GM23338 (cell line): ENCODE measurements around the gene ZNF697. TPM values are rescaled to one million over a fixed set of nuclear protein-coding genes. Genes with fewer than 3 reads are reported as not detected.

Experiments used
- ATAC-seq: fragments of 200-7000 bp; cut with Tn5 transposase; 3 replicates; pipeline ENCODE4 v1.9.1; 2020
- DNase-seq: peaks from one replicate; pipeline ENCODE4 v3.0.0-alpha.2; 2015; ENCODE audit warnings: low spot score
- H2AFZ ChIP-seq: fragments of 200-600 bp; sonication (generic); 2 replicates; pipeline ENCODE4 v1.8.0; 2016; ENCODE audit warnings: antibody characterized with exemption, mild to moderate bottlenecking, moderate library complexity
- H3F3A ChIP-seq: fragments of 200-600 bp; sonication (generic); replicated peaks from 2 replicates; pipeline ENCODE4 v1.8.0; 2017; ENCODE audit warnings: antibody characterized with exemption, mixed run types, low read depth
- H3K27ac ChIP-seq: fragments of 200-600 bp; sonication (generic); 2 replicates; pipeline ENCODE4 v1.6.1; 2016; ENCODE audit warnings: low read depth
- H3K27me3 ChIP-seq: fragments of 200-600 bp; sonication (generic); 2 replicates; pipeline ENCODE4 v1.8.0; 2016; ENCODE audit warnings: mild to moderate bottlenecking, mixed run types, moderate library complexity; ENCODE audit not compliant: insufficient read depth
- H3K36me3 ChIP-seq: fragments of 200-600 bp; sonication (generic); 2 replicates; pipeline ENCODE4 v1.8.0; 2016; ENCODE audit warnings: mild to moderate bottlenecking; ENCODE audit not compliant: insufficient read depth
- H3K4me1 ChIP-seq: fragments of 200-600 bp; sonication (generic); 2 replicates; pipeline ENCODE4 v1.8.0; 2016; ENCODE audit warnings: mild to moderate bottlenecking, moderate library complexity; ENCODE audit not compliant: insufficient read depth
- H3K4me2 ChIP-seq: fragments of 200-600 bp; sonication (generic); 2 replicates; pipeline ENCODE4 v1.7.1; 2017; ENCODE audit warnings: mixed run types
- H3K4me3 ChIP-seq: fragments of 200-600 bp; sonication (generic); 2 replicates; pipeline ENCODE4 v1.6.1; 2016; ENCODE audit warnings: mixed run types
- H3K79me2 ChIP-seq: fragments of 200-600 bp; sonication (generic); replicated peaks from 2 replicates; pipeline ENCODE4 v1.8.0; 2017; ENCODE audit warnings: mild to moderate bottlenecking; ENCODE audit not compliant: insufficient read depth
- H3K9me2 ChIP-seq: fragments of 200-600 bp; sonication (generic); 2 replicates; pipeline ENCODE4 v1.8.0; 2017; ENCODE audit not compliant: insufficient read depth
- H4K20me1 ChIP-seq: fragments of 200-600 bp; sonication (generic); replicated peaks from 2 replicates; pipeline ENCODE4 v1.8.0; 2017; ENCODE audit warnings: mild to moderate bottlenecking; ENCODE audit not compliant: insufficient read depth
- H3K27ac Mint-ChIP-seq: 2 replicates; pipeline ENCODE4 v1.8.0; 2020; ENCODE audit warnings: inconsistent platforms, mild to moderate bottlenecking, moderate library complexity, mixed read lengths
- H3K27me3 Mint-ChIP-seq: 3 replicates; pipeline ENCODE4 v1.8.0; 2022; ENCODE audit warnings: low read depth, mild to moderate bottlenecking, moderate library complexity, mixed read lengths, inconsistent platforms; ENCODE audit not compliant: insufficient read depth, poor library complexity
- H3K36me3 Mint-ChIP-seq: 3 replicates; pipeline ENCODE4 v1.8.0; 2021; ENCODE audit warnings: low read depth, mild to moderate bottlenecking, inconsistent platforms, moderate library complexity, mixed read lengths
- H3K4me1 Mint-ChIP-seq: 3 replicates; pipeline ENCODE4 v1.8.0; 2020; ENCODE audit warnings: mild to moderate bottlenecking, inconsistent platforms, mixed read lengths
- H3K4me3 Mint-ChIP-seq: 3 replicates; pipeline ENCODE4 v1.8.0; 2021; ENCODE audit warnings: moderate library complexity, mild to moderate bottlenecking, inconsistent platforms, mixed read lengths
- H3K9me3 Mint-ChIP-seq: 3 replicates; pipeline ENCODE4 v1.8.0; 2020; ENCODE audit warnings: moderate library complexity, mild to moderate bottlenecking, inconsistent platforms, mixed read lengths
- CREB1 ChIP-seq: fragments of 250-450 bp; sonication (Bioruptor Pico); IDR thresholded peaks from 2 replicates; pipeline ENCODE4 v1.5.0; 2020; ENCODE audit warnings: low read depth, mild to moderate bottlenecking, moderate library complexity
- CTCF ChIP-seq, 2 experiments: fragments of 200-600 bp in 1 of 2; sonication (generic) in 1 of 2; conservative IDR thresholded peaks; 2 replicates each; pipeline versions ENCODE4 v1.5.1 to v1.6.1; 2016 to 2017; ENCODE audit warnings: antibody characterized with exemption in 2 of 2, low read depth in 2 of 2, mild to moderate bottlenecking in 2 of 2, moderate library complexity in 1 of 2
- ETS1 ChIP-seq: IDR thresholded peaks from 2 replicates; pipeline ENCODE4 v1.6.1; 2016; ENCODE audit warnings: antibody characterized with exemption
- EZH2 ChIP-seq: fragments of 200-600 bp; sonication (generic); IDR thresholded peaks from one replicate; pipeline ENCODE4 v1.8.0; 2017; ENCODE audit warnings: antibody characterized with exemption, mild to moderate bottlenecking, low read depth; ENCODE audit not compliant: unreplicated experiment
- EZH2phosphoT487 ChIP-seq: fragments of 200-600 bp; sonication (generic); IDR thresholded peaks from one replicate; pipeline ENCODE4 v1.8.1; 2018; ENCODE audit warnings: antibody characterized with exemption; ENCODE audit not compliant: unreplicated experiment
- JUNB ChIP-seq: IDR thresholded peaks from one replicate; pipeline ENCODE4 v1.6.1; 2016; ENCODE audit warnings: antibody characterized with exemption; ENCODE audit not compliant: unreplicated experiment
- NANOG ChIP-seq: IDR thresholded peaks from 2 replicates; pipeline ENCODE4 v1.6.1; 2016; ENCODE audit warnings: antibody characterized with exemption, borderline replicate concordance
- REST ChIP-seq: IDR thresholded peaks from one replicate; pipeline ENCODE4 v1.6.1; 2018; ENCODE audit warnings: antibody characterized with exemption; ENCODE audit not compliant: unreplicated experiment
- STAT1 ChIP-seq: IDR thresholded peaks from one replicate; pipeline ENCODE4 v1.6.1; 2016; ENCODE audit warnings: antibody characterized with exemption; ENCODE audit not compliant: unreplicated experiment
- ZNF331 ChIP-seq: fragments of 250-450 bp; sonication (Bioruptor Pico); IDR thresholded peaks from 2 replicates; pipeline ENCODE4 v1.5.0; 2020; ENCODE audit warnings: low read depth, mild to moderate bottlenecking, moderate library complexity
- ZNF462 ChIP-seq: fragments of 250-450 bp; sonication (Bioruptor Pico); IDR thresholded peaks from 2 replicates; pipeline ENCODE4 v1.5.0; 2020; ENCODE audit warnings: mild to moderate bottlenecking, moderate library complexity
- polyA plus RNA-seq: library from polyadenylated mRNA; unstranded; fragments of >200 nt; fragmentation: Nextera tagmentation; extraction: Ambion mirVana; gene quantifications from 2 replicates; pipeline ENCODE4 v1.2.1, GENCODE V29; 2016
- total RNA-seq: library from RNA; depleted of rRNA; stranded (reverse); fragments of >200 nt; shearing (Covaris generic); gene quantifications from 2 replicates; pipeline ENCODE4 v1.2.3, GENCODE V29; 2014

Gene ZNF697
- total and polyA plus RNA-seq, 2 experiments from 2014 or later = 5.4 to 32.0 TPM

GRCh38 chr1:119635811-119636390 lies 12.2 kb downstream of the ZNF697 start (continued):
- no peak for TF ChIP-seq REST
- no peak for TF ChIP-seq EZH2phosphoT487
- TF ChIP-seq CREB1 (CRISPR knock-in tag) = no peak
- TF ChIP-seq CTCF (conservative IDR thresholded peaks at IDR 0.05; ENCODE audit: low read depth in 2 of 2) = no peak
- no peak for TF ChIP-seq JUNB
- no peak for TF ChIP-seq ETS1
- TF ChIP-seq NANOG = no peak

GRCh38 chr1:119634016-119634415 lies 14.1 kb downstream of the ZNF697 start:
- Histone ChIP-seq H3K27ac (no peak overlapping the region), H3K27me3 (no peaks in the 10 kb centered on the region), H3F3A (peaks cover 5% of the 10 kb centered on the region; the same call in 1 of the 2 replicates), H3K4me1 (peaks cover 33% of the 10 kb centered on the region), H3K4me3 (no peak overlapping the region), H3K79me2 (peaks cover 95% of the 10 kb centered on the region), H3K4me2 (no peak overlapping the region), H3K9me2 (0 out of 2 replicates have a peak, but pooled peaks cover 3% of the 10 kb centered on the region), H2AFZ (no peak overlapping the region), H3K36me3 (no peaks in the 10 kb centered on the region), H4K20me1 (peaks cover 66% of the 10 kb centered on the region)
- Mint-ChIP-seq H3K9me3 (no peaks in the 10 kb centered on the region), H3K27ac (no peak overlapping the region; the same call in 1 of the 2 replicates), H3K27me3 (no peaks in the 10 kb centered on the region), H3K4me1 (peaks cover 27% of the 10 kb centered on the region), H3K36me3 (peaks cover 3% of the 10 kb centered on the region; the same call in 2 of the 3 replicates), H3K4me3 (no peak overlapping the region)
- no peak for DNase-seq
- no peak for ATAC-seq
- TF ChIP-seq STAT1 (no peak), CREB1 (CRISPR knock-in tag) (no peak), ZNF331 (CRISPR knock-in tag) (no peak), EZH2 (no peak), ZNF462 (CRISPR knock-in tag) (no peak), EZH2phosphoT487 (no peak), NANOG (no peak)
